ENCODE data around the gene COLEC11.
A peak's percentile ranks its signal among the peaks of the same experiment; 100 is the strongest.

The COLEC11 gene

GRCh38 chr2:3639653-3640052 is 44.7 kb downstream of the COLEC11 start:
- DNase-seq: no peak

GRCh38 chr2:3641181-3641580 is 46.3 kb downstream of the COLEC11 start:
- DNase-seq: no peak

- DNase-seq: no peak
These were observed 47.0 kb downstream of the COLEC11 start for GRCh38 chr2:3641841-3642421.

GRCh38 chr2:3642521-3643215 is 47.8 kb downstream of the COLEC11 start:
- no peak for DNase-seq

GRCh38 chr2:3643371-3644245 is 48.7 kb downstream of the COLEC11 start:
- DNase-seq: no peak

GRCh38 chr2:3644246-3644525 is 49.3 kb downstream of the COLEC11 start:
- DNase-seq: no peak

GRCh38 chr2:3644891-3645605 is 50.1 kb downstream of the COLEC11 start:
- DNase-seq: no peak

- DNase-seq: no peak
These were observed 51.0 kb downstream of the COLEC11 start for GRCh38 chr2:3645745-3646389.

- DNase-seq: no peak
These were observed 51.5 kb downstream of the COLEC11 start for GRCh38 chr2:3646446-3646845.

- no peak for DNase-seq
These were observed 52.3 kb downstream of the COLEC11 start for GRCh38 chr2:3647246-3647645.

GRCh38 chr2:3647831-3648651 is 53.1 kb downstream of the COLEC11 start:
- DNase-seq: no peak

GRCh38 chr2:3648652-3649177 is 53.8 kb downstream of the COLEC11 start:
- no peak for DNase-seq

GRCh38 chr2:3649581-3649980 is 54.7 kb downstream of the COLEC11 start:
- no peak for DNase-seq

GRCh38 chr2:3650140-3650920 is 55.4 kb downstream of the COLEC11 start:
- no peak for DNase-seq

- DNase-seq: peak; percentile 90
These were observed 57.1 kb downstream of the COLEC11 start for GRCh38 chr2:3651691-3652648.

GRCh38 chr2:3652896-3653625 is 58.1 kb downstream of the COLEC11 start:
- no peak for DNase-seq

GRCh38 chr2:3654011-3654410 is 59.1 kb downstream of the COLEC11 start:
- DNase-seq: peak; percentile 39

- DNase-seq: no peak
These were observed 59.8 kb downstream of the COLEC11 start for GRCh38 chr2:3654531-3655225.
